Heart left ventricle (tissue), 16 donors: ENCODE data around the gene NOTUM. TPM values are rescaled to one million over a fixed set of nuclear protein-coding genes. Genes with fewer than 3 reads are reported as not detected.

Experiments used
- ATAC-seq, 4 donors: fragments of 200-7000 bp; cut with Tn5 transposase; one replicate each; pipeline ENCODE4 v1.9.1; 2020 to 2022; ENCODE audit warnings: moderate library complexity in 4 of 4, mild to moderate bottlenecking in 3 of 4, moderate number of reproducible peaks in 1 of 4
- DNase-seq, 5 donors: peaks; one replicate each; pipeline ENCODE4 v3.0.0-alpha.2; 2020
- H3K27ac ChIP-seq, 12 donors: fragments of 200-600 bp; sonication (generic) in 4 of 12; one replicate each; pipeline versions ENCODE4 v1.5.0 to v1.8.0; 2016 to 2022; ENCODE audit warnings: mild to moderate bottlenecking in 2 of 12
- H3K27me3 ChIP-seq, 9 donors: fragments of 200-600 bp; sonication (generic) in 2 of 9; one replicate each; pipeline versions ENCODE4 v1.5.1 to v1.8.0; 2016 to 2022; ENCODE audit warnings: mild to moderate bottlenecking in 3 of 9
- H3K36me3 ChIP-seq, 9 donors: fragments of 200-600 bp; sonication (generic) in 2 of 9; one replicate each; pipeline versions ENCODE4 v1.5.0 to v1.8.0; 2018 to 2022; ENCODE audit warnings: mild to moderate bottlenecking in 2 of 9
- H3K4me1 ChIP-seq, 12 donors: fragments of 200-600 bp; sonication (generic) in 4 of 12; one replicate each; pipeline versions ENCODE4 v1.5.0 to v1.8.0; 2016 to 2022; ENCODE audit warnings: mild to moderate bottlenecking in 3 of 12
- H3K4me3 ChIP-seq, 12 donors: fragments of 200-600 bp; sonication (generic) in 4 of 12; one replicate each; pipeline versions ENCODE4 v1.5.0 to v1.8.0; 2017 to 2022; ENCODE audit warnings: mild to moderate bottlenecking in 9 of 12, moderate library complexity in 4 of 12
- H3K9me3 ChIP-seq, 12 donors: fragments of 200-600 bp; sonication (generic) in 4 of 12; one replicate each; pipeline versions ENCODE4 v1.5.0 to v1.8.0; 2016 to 2022; ENCODE audit warnings: mild to moderate bottlenecking in 1 of 12
- CTCF ChIP-seq, 12 donors: fragments of 200-600 bp; sonication (generic) in 4 of 12; IDR thresholded peaks; one replicate each; pipeline versions ENCODE4 v1.5.0 to v1.8.0; 2018 to 2022; ENCODE audit warnings: antibody characterized with exemption in 12 of 12, mild to moderate bottlenecking in 5 of 12
- POLR2A ChIP-seq, 2 donors: fragments of 450-650 bp; IDR thresholded peaks; one replicate each; pipeline ENCODE4 v1.6.1; 2017; ENCODE audit warnings: antibody characterized with exemption in 2 of 2, mild to moderate bottlenecking in 2 of 2, moderate library complexity in 2 of 2
- WGBS, 4 donors: extraction: QIAGEN DNeasy Blood & Tissue Kit in 2 of 4; methylation state at CpG; one replicate each; pipeline versions ENCODE4 v1.1.5 to v1.1.7; 2013 to 2018; 5-methylcytosine and 5-hydroxymethylcytosine counted together
- intact Hi-C, 10 donors: fragments of 100-400 bp; cut with DNase I; formaldehyde crosslinking; loops; one replicate each; pipeline versions ENCODE4 v1.11.1 to v1.14.2; 2022
- polyA plus RNA-seq, 2 donors: library from polyadenylated mRNA; stranded (reverse); fragments of 200-250 nt; gene quantifications; one replicate each; pipeline ENCODE4 v1.2.3, GENCODE V29; 2013
- total RNA-seq, 9 donors: library from RNA; depleted of rRNA in 2 of 9; stranded (reverse); fragments of >200 nt in 2 of 9; fragmentation: NEBNext Ultra II Directional in 3 of 9; extraction: Animal tissue kit (Norgen Biotek cat#: 25700) in 3 of 9; gene quantifications; one replicate each; pipeline versions ENCODE4 v1.1.0 to v1.2.4, GENCODE V29; 2016 to 2023
- donor health status: ischemic (EF 13 %, LVEDD 7.1; RV severe dilation, severe dysfunction).
- donor health status: healthy with polysubstance abuse.
- donor health status: DM: no; HTN: yes; CAD: no.
- donor health status: DM: no; HTN: no; CAD: no.
- donor health status: ischemic (EF 25% LVEDD 6.9; RV normal size, moderate dysfunction).
- donor health status: ischemic (EF 25% LVEDD 5.7; RV mildly dilated, moderate dysfunction).
- donor health status: healthy.
- donor health status: DM: yes; HTN: yes; CAD: no.
- donor health status: ischemic (EF 35%, LVEDD 5.7; RV mildly dilated, moderate dysfunction).
- donor health status: nonischemic (EF 11% LVEDD 7.7; RV severe dilation, severe dysfunction).
- donor health status: DM: yes; HTN: yes; CAD: no.
- donor health status: PGD.
- donor health status: ischemic (EF 29% LVEDD 5.4; RV normal size, mild dysfunction).
- donor health status: nonischemic (EF 23%, LVEDD 6.1; RV moderate dilation, normal function).

The NOTUM gene
- total and polyA plus RNA-seq, 11 donors = 0.25 to 1.6 (median 0.56) TPM; not detected in 3

- TF ChIP-seq POLR2A (IDR thresholded peaks at IDR 0.05) (no peak), CTCF (IDR thresholded peaks at IDR 0.05) (no peak)
- H3K27ac ChIP-seq = no peak overlapping the region
- intact Hi-C loops = no loop called here
- peaks cover 0 to 11% (median 0%) of the 10 kb centered on the region in 9 donors for H3K27me3 ChIP-seq
- ATAC-seq (no peak), DNase-seq (no peak)
- H3K4me3 ChIP-seq = no peak overlapping the region
- WGBS, 4 donors = 85 to 93% (median 90%) methylated on average over 14 of the region's 14 CpGs
- H3K36me3 ChIP-seq = no peaks in the 10 kb centered on the region
- peaks cover 2 to 24% (median 11%) of the 10 kb centered on the region in 12 donors for H3K4me1 ChIP-seq
- no peaks in the 10 kb centered on the region for H3K9me3 ChIP-seq
Observed at GRCh38 chr17:81933178-81933699, 27.7 kb downstream of the NOTUM start.

GRCh38 chr17:81932333-81932983 is 28.5 kb downstream of the NOTUM start:
- WGBS, 4 donors = 87 to 92% (median 88%) methylated on average over 7 to 9 of the region's 9 CpGs
- Histone ChIP-seq H3K4me3 (no peak overlapping the region), H3K27me3 (peaks cover 0 to 14% (median 0%) of the 10 kb centered on the region in 9 donors), H3K27ac (no peak overlapping the region), H3K4me1 (peaks cover 2 to 23% (median 13%) of the 10 kb centered on the region in 12 donors), H3K36me3 (no peaks in the 10 kb centered on the region), H3K9me3 (no peaks in the 10 kb centered on the region)
- no peak for TF ChIP-seq CTCF (IDR thresholded peaks at IDR 0.05)
- TF ChIP-seq POLR2A (IDR thresholded peaks at IDR 0.05) = no peak
- intact Hi-C loops = no loop called here
- DNase-seq (no peak), ATAC-seq (no peak)

- Histone ChIP-seq H3K4me3 (no peak overlapping the region), H3K36me3 (no peaks in the 10 kb centered on the region), H3K27me3 (peaks cover 0 to 14% (median 0%) of the 10 kb centered on the region in 9 donors), H3K27ac (no peak overlapping the region), H3K4me1 (peaks cover 2 to 17% (median 10%) of the 10 kb centered on the region in 12 donors), H3K9me3 (no peaks in the 10 kb centered on the region)
- intact Hi-C loops = no loop called here
- 45 to 57% (median 51%) methylated on average over 10 to 15 of the region's 15 CpGs for WGBS, 4 donors
- DNase-seq = no peak
- TF ChIP-seq CTCF (IDR thresholded peaks at IDR 0.05) = no peak
- no peak for TF ChIP-seq POLR2A (IDR thresholded peaks at IDR 0.05)
- no peak for ATAC-seq
Observed at GRCh38 chr17:81931557-81932332, 29.2 kb downstream of the NOTUM start.

- ATAC-seq = no peak
Observed at GRCh38 chr17:81931189-81931556, 29.8 kb downstream of the NOTUM start.

More at GRCh38 chr17:81931189-81931556, 29.8 kb downstream of the NOTUM start:
- TF ChIP-seq CTCF (IDR thresholded peaks at IDR 0.05) (no peak), POLR2A (IDR thresholded peaks at IDR 0.05) (no peak)
- Histone ChIP-seq H3K4me3 (no peak overlapping the region), H3K4me1 (peaks cover 2 to 18% (median 10%) of the 10 kb centered on the region in 12 donors), H3K27ac (no peak overlapping the region), H3K27me3 (peaks cover 0 to 14% (median 0%) of the 10 kb centered on the region in 9 donors), H3K9me3 (no peaks in the 10 kb centered on the region), H3K36me3 (no peaks in the 10 kb centered on the region)
- DNase-seq = no peak
- WGBS, 4 donors = 68 to 73% (median 70%) methylated on average over 13 of the region's 13 CpGs
- intact Hi-C loops = no loop called here
